Stimulated activated naive CD4-positive, alpha-beta T cell treated with Interleukin-2 at 50 U/mL for 16 hours (primary cell): Measurements from ENCODE around the gene CYSLTR2.

Experiments
- DNase-seq: peaks from one replicate; lab custom pipeline; 2025; lab: John Stamatoyannopoulos, UW

Gene CYSLTR2

GRCh38 chr13:48653472-48653939 lies at the start of gene CYSLTR2:
CYSLTR2 (plus strand) TSS chr13:48653929; CDS start chr13:48706818, 52,889 bp downstream.
- DNase-seq: no peak

- no peak for DNase-seq
Measured at GRCh38 chr13:48615049-48615448, 38.7 kb upstream of the CYSLTR2 start.

GRCh38 chr13:48618937-48619336 lies 34.8 kb upstream of the CYSLTR2 start:
- DNase-seq: no peak

- no peak for DNase-seq
Measured at GRCh38 chr13:48621056-48621455, 32.7 kb upstream of the CYSLTR2 start.

GRCh38 chr13:48624016-48624415 lies 29.7 kb upstream of the CYSLTR2 start:
- DNase-seq: no peak

- no peak for DNase-seq
Measured at GRCh38 chr13:48624858-48625257, 28.9 kb upstream of the CYSLTR2 start.

- DNase-seq: no peak
Measured at GRCh38 chr13:48625413-48626076, 28.2 kb upstream of the CYSLTR2 start.

- DNase-seq: no peak
Measured at GRCh38 chr13:48626077-48626449, 27.7 kb upstream of the CYSLTR2 start.

- DNase-seq: no peak
Measured at GRCh38 chr13:48626726-48627451, 26.8 kb upstream of the CYSLTR2 start.

GRCh38 chr13:48629277-48629676 lies 24.5 kb upstream of the CYSLTR2 start:
- no peak for DNase-seq

GRCh38 chr13:48630291-48630690 lies 23.4 kb upstream of the CYSLTR2 start:
- no peak for DNase-seq

GRCh38 chr13:48630773-48631172 lies 23.0 kb upstream of the CYSLTR2 start:
- no peak for DNase-seq

- DNase-seq: no peak
Measured at GRCh38 chr13:48631441-48631840, 22.3 kb upstream of the CYSLTR2 start.

- DNase-seq: no peak
Measured at GRCh38 chr13:48633700-48634099, 20.0 kb upstream of the CYSLTR2 start.

- DNase-seq: no peak
Measured at GRCh38 chr13:48634636-48635035, 19.1 kb upstream of the CYSLTR2 start.

GRCh38 chr13:48635478-48635877 lies 18.3 kb upstream of the CYSLTR2 start:
- no peak for DNase-seq

GRCh38 chr13:48636550-48636949 lies 17.2 kb upstream of the CYSLTR2 start:
- no peak for DNase-seq

GRCh38 chr13:48637601-48638000 lies 16.1 kb upstream of the CYSLTR2 start:
- no peak for DNase-seq

- no peak for DNase-seq
Measured at GRCh38 chr13:48640767-48641166, 13.0 kb upstream of the CYSLTR2 start.

GRCh38 chr13:48641404-48641803 lies 12.3 kb upstream of the CYSLTR2 start:
- no peak for DNase-seq

- DNase-seq: no peak
Measured at GRCh38 chr13:48642061-48642460, 11.7 kb upstream of the CYSLTR2 start.

GRCh38 chr13:48643159-48643558 lies 10.6 kb upstream of the CYSLTR2 start:
- no peak for DNase-seq

GRCh38 chr13:48644141-48644540 lies 9.6 kb upstream of the CYSLTR2 start:
- DNase-seq: no peak

GRCh38 chr13:48644951-48645350 lies 8.8 kb upstream of the CYSLTR2 start:
- no peak for DNase-seq
